Activated CD4-positive, alpha-beta T cell treated with anti-CD3 and anti-CD28 coated beads for 1 hour (primary cell): Measurements from ENCODE around the gene RASSF3.

Source experiments
- DNase-seq: peaks from one replicate; pipeline ENCODE4 v3.0.0-alpha.2; 2020

The RASSF3 gene

DNA sequence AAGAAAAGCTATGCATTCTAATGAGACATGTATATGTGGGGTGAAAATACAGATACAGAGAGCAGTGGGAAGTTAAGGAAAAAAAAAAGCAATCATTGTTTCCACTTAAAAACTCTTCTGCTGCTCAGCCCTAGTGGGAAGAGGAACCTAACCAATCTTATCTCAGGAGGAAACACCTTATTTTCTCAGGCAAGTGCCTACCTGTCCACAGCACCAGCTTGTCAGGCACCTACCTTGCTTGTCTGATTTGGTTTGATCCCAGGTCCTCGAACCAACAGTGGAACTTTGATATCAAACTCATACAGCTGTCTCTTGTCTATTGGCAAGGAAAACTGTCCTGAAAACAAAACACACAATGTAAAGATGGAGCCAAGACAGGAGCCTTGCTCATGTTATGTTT is 126.5 kb downstream of the RASSF3 start:
- DNase-seq: no peak

DNA sequence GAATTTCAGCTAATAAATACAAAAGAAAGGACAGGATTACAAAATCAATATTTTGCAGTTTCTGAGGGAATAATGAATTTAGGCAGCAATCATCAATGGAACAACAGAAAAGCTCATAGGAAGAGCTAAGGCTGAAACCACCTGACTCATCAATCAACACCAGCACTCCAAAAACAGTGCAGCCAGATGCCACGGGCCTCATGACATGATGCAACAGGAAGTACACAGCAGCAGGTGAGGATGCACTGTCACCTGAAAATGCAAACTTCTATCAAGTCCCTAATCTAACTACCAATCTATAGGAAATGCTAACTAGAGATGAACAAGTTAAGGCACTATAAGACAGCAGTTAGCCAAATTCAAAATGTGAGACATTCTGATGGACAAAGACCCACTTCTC is 127.2 kb downstream of the RASSF3 start:
- DNase-seq: no peak

DNA sequence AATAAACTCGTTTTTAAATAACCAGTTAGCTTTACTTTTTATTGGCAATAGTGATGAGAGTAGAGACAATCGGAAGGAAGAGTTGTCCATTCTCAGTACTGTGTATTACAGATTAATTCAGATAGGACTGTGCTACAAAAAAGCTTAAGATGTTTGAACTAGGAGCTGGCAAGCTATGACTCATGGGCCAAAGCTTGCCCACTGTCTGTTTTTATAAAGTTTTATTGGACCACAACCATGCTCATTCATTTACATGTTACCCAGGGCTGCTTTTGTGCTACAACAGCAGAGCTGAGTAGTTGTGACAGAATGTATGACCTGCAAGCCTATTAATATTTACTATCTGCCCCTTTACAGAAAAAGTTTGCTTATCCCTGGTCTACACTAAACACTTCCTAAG is 129.5 kb downstream of the RASSF3 start:
- DNase-seq: no peak

DNA sequence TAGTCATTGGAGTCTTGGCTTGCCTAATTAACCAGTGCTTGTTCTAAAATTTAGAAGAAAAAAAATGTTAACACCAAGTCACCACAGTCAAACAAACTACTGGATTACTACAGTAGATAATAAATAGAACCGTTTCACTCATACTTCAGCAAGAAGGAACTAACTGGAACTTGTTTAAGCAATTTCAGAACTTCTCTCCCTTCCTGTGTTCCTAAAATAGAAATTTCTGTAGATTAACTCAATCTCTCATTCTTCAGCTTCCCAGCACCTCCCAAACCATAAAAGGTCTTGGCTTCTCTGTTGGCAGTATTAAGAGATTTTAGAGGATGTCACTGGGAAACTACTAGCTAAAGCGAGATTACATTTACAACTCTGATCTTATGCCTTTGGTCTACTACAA is 130.4 kb downstream of the RASSF3 start:
- no peak for DNase-seq

DNA sequence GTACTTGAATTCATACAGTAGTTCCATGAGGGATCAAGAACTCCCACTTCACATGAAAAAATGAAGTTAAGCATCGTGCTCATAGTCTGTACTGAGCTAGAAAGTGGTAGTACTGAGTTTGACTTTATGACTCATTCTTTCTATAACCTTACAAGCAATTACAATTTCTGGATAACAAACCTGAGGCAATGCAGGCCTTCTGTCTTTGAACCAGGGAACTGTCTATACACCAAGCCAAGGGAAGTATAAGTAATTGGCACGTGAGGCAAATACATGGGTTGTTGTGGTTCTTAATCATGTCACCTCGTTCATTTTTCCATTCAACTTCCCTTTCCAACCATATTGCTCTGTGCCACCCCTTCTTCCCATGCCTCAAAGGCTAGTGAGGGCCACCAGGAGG is 132.1 kb downstream of the RASSF3 start:
- DNase-seq: no peak

DNA sequence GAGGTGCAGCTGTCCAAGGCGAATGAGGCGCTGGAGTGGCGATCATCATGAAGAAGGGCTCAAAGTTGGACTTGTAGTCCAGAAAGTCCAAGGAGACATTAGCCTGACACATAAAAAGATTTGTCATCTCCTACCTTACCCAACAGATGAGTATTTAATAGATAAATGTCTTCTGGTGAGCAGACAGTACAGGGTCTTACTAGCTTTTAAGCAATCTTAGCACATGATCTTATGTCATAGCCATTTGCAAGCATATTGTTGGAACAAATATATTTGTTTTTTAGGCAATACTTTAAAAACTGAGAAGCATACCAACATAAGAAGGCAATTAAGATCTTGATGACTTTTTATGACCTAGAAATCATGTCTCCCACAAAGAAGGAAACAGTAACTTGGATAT is 132.9 kb downstream of the RASSF3 start:
- no peak for DNase-seq

DNA sequence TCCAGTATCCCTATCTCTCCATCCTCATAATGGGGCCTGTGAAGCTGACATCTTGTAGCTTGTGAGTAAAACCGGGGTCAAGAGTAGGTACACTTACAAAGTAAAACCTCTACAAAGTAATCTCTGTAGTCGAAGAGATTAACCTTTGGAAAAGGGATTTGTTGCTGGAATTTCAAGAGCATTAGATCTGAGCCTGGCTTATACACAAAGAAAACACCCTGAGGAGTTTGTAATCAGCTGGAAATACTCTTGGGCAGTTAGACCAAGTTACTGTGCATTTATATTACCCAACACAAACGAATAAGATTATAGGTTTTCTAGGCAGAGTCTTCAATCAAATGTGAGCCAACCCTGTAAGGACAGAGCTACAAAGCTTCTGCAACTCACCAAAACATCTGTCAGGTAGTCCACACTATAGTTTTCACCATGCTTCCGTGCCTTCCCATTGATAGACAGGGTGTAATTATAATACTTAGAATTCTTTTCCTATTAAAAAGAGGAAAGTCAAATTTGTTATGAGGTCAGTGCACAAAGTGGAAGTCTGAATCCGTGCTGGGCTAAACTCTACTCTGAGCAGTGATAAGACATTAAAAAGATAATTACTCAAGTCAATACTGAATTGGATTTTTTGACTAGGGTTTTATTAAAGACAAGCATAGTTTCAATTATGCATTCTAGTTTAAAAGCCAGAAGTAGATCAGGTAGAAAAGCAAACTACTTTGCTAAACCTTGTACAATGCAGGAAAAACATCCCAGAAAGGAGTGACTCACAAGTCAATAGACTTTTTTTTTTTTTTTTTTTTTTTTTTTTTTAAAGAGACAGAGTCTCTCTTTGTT is 134.3 kb downstream of the RASSF3 start:
- no peak for DNase-seq

DNA sequence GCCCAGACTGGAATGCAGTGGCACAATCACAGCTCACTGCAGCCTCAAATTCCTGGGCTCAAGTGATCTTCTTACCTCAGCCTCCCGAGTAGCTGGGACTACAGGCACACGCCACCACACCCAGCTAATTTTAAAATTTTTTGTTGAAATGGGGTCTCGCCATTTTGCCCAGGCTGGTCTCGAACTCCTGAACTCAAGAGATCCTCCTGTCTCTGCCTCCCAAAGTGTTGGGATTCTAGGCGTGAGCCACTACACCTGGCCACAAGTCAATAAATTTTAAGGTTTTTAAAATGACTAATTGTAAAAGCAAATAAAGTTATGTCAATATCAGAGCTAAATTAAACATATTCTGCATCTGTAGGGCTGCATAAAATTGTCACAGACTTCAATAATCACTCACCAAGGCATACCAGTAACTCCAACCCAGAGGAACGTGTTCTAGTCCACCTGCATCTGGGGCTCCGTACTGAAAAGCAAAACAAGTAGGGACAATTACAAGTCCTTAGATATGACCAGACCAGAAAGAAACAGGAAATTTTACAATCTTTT is 135.0 kb downstream of the RASSF3 start:
- no peak for DNase-seq

DNA sequence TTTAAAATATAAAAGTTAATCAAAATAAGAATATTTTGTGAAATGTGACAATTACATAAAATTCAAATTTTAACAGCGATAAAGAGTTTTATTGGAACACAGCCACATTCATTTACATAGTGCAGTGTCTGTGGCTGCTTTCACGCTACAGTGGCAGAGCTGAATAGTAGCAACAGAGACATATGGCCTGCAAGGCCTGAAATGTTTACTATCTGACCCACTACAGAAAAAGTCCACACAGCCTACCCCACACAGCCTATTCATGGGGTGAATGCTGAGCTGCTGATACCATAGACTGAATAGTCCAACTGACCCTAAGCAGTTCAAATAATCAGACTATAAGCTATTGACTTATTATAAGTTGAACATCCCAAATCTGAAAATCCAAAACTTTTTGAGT is 135.7 kb downstream of the RASSF3 start:
- DNase-seq: no peak

DNA sequence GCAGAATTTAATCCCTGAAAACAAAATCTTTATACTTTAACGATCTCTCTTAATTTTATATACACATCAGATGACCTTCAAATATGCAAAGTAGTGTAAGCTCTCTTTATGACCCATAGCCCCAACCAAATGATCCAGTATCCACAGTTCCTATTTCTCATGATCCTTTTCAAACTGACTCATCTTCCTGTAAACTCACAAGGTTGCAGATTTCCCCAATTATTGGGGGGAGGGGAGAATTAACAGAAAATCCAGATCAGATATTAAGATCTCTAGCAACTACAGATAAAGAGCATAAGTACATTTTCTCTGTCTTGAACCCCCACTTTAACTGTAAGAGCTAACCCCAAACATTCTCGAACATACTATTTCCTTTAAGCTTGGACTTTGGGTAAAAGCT is 136.4 kb downstream of the RASSF3 start:
- no peak for DNase-seq
